SK-N-SH (cell line): Measurements from ENCODE around the gene NOG. TPM values are rescaled to one million over a fixed set of nuclear protein-coding genes. Genes with fewer than 3 reads are reported as not detected.

ENCODE experiments used
- CTCF ChIA-PET: fragments of 300-600, 350-600 bp; formaldehyde crosslinking; extraction: SDS; loops from one replicate; lab custom pipeline; 2021; lab: Yijun Ruan, JAX
- POLR2A ChIA-PET: fragments of 350-600 bp; sonication (Branson Sonifier 250); formaldehyde crosslinking; extraction: SDS; loops from one replicate; lab custom pipeline; 2020; ENCODE audit warnings: antibody characterized with exemption, inconsistent platforms; lab: Yijun Ruan, JAX
- DNase-seq: peaks from one replicate; pipeline ENCODE4 v3.0.0; 2012
- H2AFZ ChIP-seq: fragments of 200-600 bp; sonication (generic); 2 replicates; pipeline ENCODE4 v1.8.1; 2016; ENCODE audit warnings: antibody characterized with exemption, mild to moderate bottlenecking, low read depth
- H3F3A ChIP-seq: fragments of 200-600 bp; sonication (generic); replicated peaks from 2 replicates; pipeline ENCODE3; 2016; ENCODE audit warnings: antibody characterized with exemption, mild to moderate bottlenecking; ENCODE audit not compliant: insufficient read depth
- H3K27ac ChIP-seq, 2 experiments: fragments of 200-500 bp in 1 of 2; fragments of 200-600 bp in 1 of 2; sonication (Bioruptor generic) in 1 of 2; sonication (generic), shearing (Covaris generic) in 1 of 2; 2 replicates each; pipeline versions ENCODE4 v1.5.1 to v1.6.1; 2014 to 2016; ENCODE audit warnings: low read depth in 2 of 2, inconsistent platforms in 1 of 2, low read length in 1 of 2, mild to moderate bottlenecking in 1 of 2, mixed read lengths in 1 of 2
- H3K27me3 ChIP-seq: fragments of 200-600 bp; sonication (generic), shearing (Covaris generic); 2 replicates; pipeline ENCODE4 v1.6.1; 2016; ENCODE audit warnings: mixed run types; ENCODE audit not compliant: insufficient read depth
- H3K36me3 ChIP-seq, 2 experiments: fragments of 200-500 bp in 1 of 2; fragments of 200-600 bp in 1 of 2; sonication (Bioruptor generic) in 1 of 2; sonication (generic) in 1 of 2; replicated peaks in 1 of 2; 2 replicates each; pipeline versions ENCODE3 to v1.5.1; 2014 to 2016; ENCODE audit warnings: low read length in 1 of 2, mild to moderate bottlenecking in 1 of 2; ENCODE audit not compliant: insufficient read depth in 2 of 2, control insufficient read depth in 1 of 2
- H3K4me1 ChIP-seq, 2 experiments: fragments of 200-500 bp in 1 of 2; fragments of 200-600 bp in 1 of 2; sonication (Bioruptor generic) in 1 of 2; sonication (generic), shearing (Covaris generic) in 1 of 2; 2 replicates each; pipeline versions ENCODE4 v1.5.1 to v1.6.1; 2014 to 2016; ENCODE audit warnings: low read depth in 1 of 2, low read length in 1 of 2, mixed run types in 1 of 2; ENCODE audit not compliant: insufficient read depth in 2 of 2, control insufficient read depth in 1 of 2
- H3K4me2 ChIP-seq: fragments of 200-600 bp; sonication (generic), shearing (Covaris generic); 2 replicates; pipeline ENCODE4 v1.6.1; 2017; ENCODE audit warnings: mixed run types
- H3K4me3 ChIP-seq, 2 experiments: fragments of 200-500 bp in 1 of 2; fragments of 200-600 bp in 1 of 2; sonication (Bioruptor generic) in 1 of 2; sonication (generic), shearing (Covaris generic) in 1 of 2; 2 replicates each; pipeline versions ENCODE4 v1.5.1 to v1.8.1; 2014 to 2016; ENCODE audit warnings: low read depth in 2 of 2, inconsistent platforms in 1 of 2, low read length in 1 of 2, mild to moderate bottlenecking in 1 of 2, mixed read lengths in 1 of 2, moderate library complexity in 1 of 2
- H3K79me2 ChIP-seq: fragments of 200-600 bp; sonication (generic); 2 replicates; pipeline ENCODE4 v1.8.1; 2017; ENCODE audit warnings: mild to moderate bottlenecking; ENCODE audit not compliant: insufficient read depth
- H3K9ac ChIP-seq: fragments of 200-600 bp; sonication (generic); 2 replicates; pipeline ENCODE4 v1.6.1; 2017; ENCODE audit warnings: mixed run types
- H3K9me2 ChIP-seq: fragments of 200-600 bp; sonication (generic); 2 replicates; pipeline ENCODE4 v1.6.1; 2017; ENCODE audit warnings: mixed run types
- H3K9me3 ChIP-seq: fragments of 200-600 bp; sonication (generic); 2 replicates; pipeline ENCODE4 v1.6.1; 2017; ENCODE audit warnings: mixed run types, mild to moderate bottlenecking, moderate library complexity
- H4K20me1 ChIP-seq: fragments of 200-600 bp; sonication (generic); 2 replicates; pipeline ENCODE4 v1.6.1; 2017; ENCODE audit warnings: mild to moderate bottlenecking, mixed run types; ENCODE audit not compliant: insufficient read depth
- CHD2 ChIP-seq: fragments of 150-350 bp; IDR thresholded peaks from 2 replicates; pipeline ENCODE4 v1.6.1; 2018; ENCODE audit warnings: low read length; ENCODE audit not compliant: partially characterized antibody
- FOSL2 ChIP-seq: IDR thresholded peaks from 2 replicates; pipeline ENCODE4 v1.4.0; 2012; ENCODE audit warnings: low read depth, mild to moderate bottlenecking, moderate library complexity, borderline replicate concordance
- GATA2 ChIP-seq: sonication (generic); formaldehyde crosslinking; IDR thresholded peaks from 2 replicates; pipeline ENCODE4 v1.5.0; 2020; ENCODE audit warnings: mild to moderate bottlenecking, missing genetic modification reagents
- IRF3 ChIP-seq: fragments of 150-350 bp; IDR thresholded peaks from 2 replicates; pipeline ENCODE4 v1.6.1; 2016; ENCODE audit warnings: mild to moderate bottlenecking, low read depth, low read length
- JUND ChIP-seq: IDR thresholded peaks from 2 replicates; pipeline ENCODE4 v1.4.0; 2012
- MXI1 ChIP-seq: IDR thresholded peaks from 2 replicates; pipeline ENCODE4 v1.6.1; 2012; ENCODE audit warnings: mild to moderate bottlenecking, low read depth, low read length, improper control_type of control experiment
- NRF1 ChIP-seq: IDR thresholded peaks from 2 replicates; pipeline ENCODE4 v1.6.1; 2012; ENCODE audit warnings: low read depth, mild to moderate bottlenecking, low read length
- POLR2AphosphoS5 ChIP-seq: IDR thresholded peaks from 2 replicates; pipeline ENCODE4 v1.6.1; 2012; ENCODE audit warnings: low read depth, low read length
- RAD21 ChIP-seq: IDR thresholded peaks from 2 replicates; pipeline ENCODE4 v1.6.1; 2012; ENCODE audit warnings: mild to moderate bottlenecking, low read length
- RCOR1 ChIP-seq: fragments of 150-350 bp; IDR thresholded peaks from 2 replicates; pipeline ENCODE4 v1.6.1; 2017; ENCODE audit warnings: antibody characterized with exemption, low read length
- SIN3A ChIP-seq: IDR thresholded peaks from 2 replicates; pipeline ENCODE4 v1.6.1; 2012; ENCODE audit warnings: low read depth, mild to moderate bottlenecking, low read length, moderate library complexity, borderline replicate concordance
- TCF12 ChIP-seq: IDR thresholded peaks from 2 replicates; pipeline ENCODE4 v1.4.0; 2012
- USF1 ChIP-seq: IDR thresholded peaks from 2 replicates; pipeline ENCODE4 v1.4.0; 2012; ENCODE audit warnings: low read depth, borderline replicate concordance
- WGBS: methylation state at CpG from one replicate; pipeline ENCODE4 v1.1.6; 2017; ENCODE audit warnings: low lambda C conversion rate; 5-methylcytosine and 5-hydroxymethylcytosine counted together
- polyA plus RNA-seq, 3 experiments: library from polyadenylated mRNA; depleted of rRNA; stranded (reverse); fragments of >200 nt; gene quantifications; 2 replicates each; pipeline ENCODE4 v1.2.3, GENCODE V29; 2012
- TF ChIP-seq, protein P1 (sequence below): fragments of 150-350 bp; IDR thresholded peaks from 2 replicates; pipeline ENCODE4 v1.6.1; 2017; ENCODE audit warnings: antibody characterized with exemption, low read length, low read depth, borderline replicate concordance
- TF ChIP-seq, protein P2 (sequence below): IDR thresholded peaks from 2 replicates; pipeline ENCODE4; 2012

The NOG gene
- polyA plus RNA-seq, 1 of the 3 experiments (the other 2 are of a cell fraction), result 3.1 TPM

GRCh38 chr17:56603486-56604238 is 10.2 kb downstream of the NOG start:
- DNase-seq, result no peak
- 12% methylated on average over 7 of the region's 7 CpGs for WGBS

More at GRCh38 chr17:56603486-56604238, 10.2 kb downstream of the NOG start:
- Histone ChIP-seq H3K36me3 (no peaks in the 10 kb centered on the region), H3K4me2 (no peak overlapping the region), H3K27me3 (no peaks in the 10 kb centered on the region), H3K9ac (no peak overlapping the region), H3F3A (peaks cover 3% of the 10 kb centered on the region), H3K27ac (no peak overlapping the region), H3K79me2 (no peaks in the 10 kb centered on the region), H4K20me1 (no peaks in the 10 kb centered on the region), H3K4me1 (no peaks in the 10 kb centered on the region), H3K9me2 (no peaks in the 10 kb centered on the region), H2AFZ (no peak overlapping the region), H3K4me3 (no peak overlapping the region), H3K9me3 (no peaks in the 10 kb centered on the region)
- CTCF ChIA-PET, result interaction anchor here (1.0 to 5.7 kb wide), 3 partner anchors 11 to 115 kb away, joined by 3 to 37 read pairs (median 11); partner anchors contain the start of gene NOG
- TF ChIP-seq CHD2, result no peak
- TF ChIP-seq POLR2AphosphoS5, result peak; percentile 27; the same call in 1 of the 2 replicates
- peak; percentile 61 for TF ChIP-seq GATA2 (CRISPR knock-in tag)
- TF ChIP-seq IRF3, result no peak
- no peak for TF ChIP-seq RCOR1
- TF ChIP-seq, protein P1, sequence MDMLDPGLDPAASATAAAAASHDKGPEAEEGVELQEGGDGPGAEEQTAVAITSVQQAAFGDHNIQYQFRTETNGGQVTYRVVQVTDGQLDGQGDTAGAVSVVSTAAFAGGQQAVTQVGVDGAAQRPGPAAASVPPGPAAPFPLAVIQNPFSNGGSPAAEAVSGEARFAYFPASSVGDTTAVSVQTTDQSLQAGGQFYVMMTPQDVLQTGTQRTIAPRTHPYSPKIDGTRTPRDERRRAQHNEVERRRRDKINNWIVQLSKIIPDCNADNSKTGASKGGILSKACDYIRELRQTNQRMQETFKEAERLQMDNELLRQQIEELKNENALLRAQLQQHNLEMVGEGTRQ, result no peak
- TF ChIP-seq JUND, result no peak
- TF ChIP-seq MXI1, result no peak
- TF ChIP-seq FOSL2, result no peak
- no peak for TF ChIP-seq SIN3A
- no peak for TF ChIP-seq RAD21
- TF ChIP-seq NRF1, result no peak
- TF ChIP-seq, protein P2, sequence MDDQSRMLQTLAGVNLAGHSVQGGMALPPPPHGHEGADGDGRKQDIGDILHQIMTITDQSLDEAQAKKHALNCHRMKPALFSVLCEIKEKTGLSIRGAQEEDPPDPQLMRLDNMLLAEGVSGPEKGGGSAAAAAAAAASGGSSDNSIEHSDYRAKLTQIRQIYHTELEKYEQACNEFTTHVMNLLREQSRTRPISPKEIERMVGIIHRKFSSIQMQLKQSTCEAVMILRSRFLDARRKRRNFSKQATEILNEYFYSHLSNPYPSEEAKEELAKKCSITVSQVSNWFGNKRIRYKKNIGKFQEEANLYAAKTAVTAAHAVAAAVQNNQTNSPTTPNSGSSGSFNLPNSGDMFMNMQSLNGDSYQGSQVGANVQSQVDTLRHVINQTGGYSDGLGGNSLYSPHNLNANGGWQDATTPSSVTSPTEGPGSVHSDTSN, result no peak
- peak; percentile 53 for TF ChIP-seq TCF12
- no peak for TF ChIP-seq USF1
- POLR2A ChIA-PET, result no interaction called here
